Lower leg skin (tissue), 3 donors: ENCODE measurements around the gene VGF.

ENCODE experiments used
- POLR2A ChIP-seq, 2 donors: fragments of 450-650 bp; IDR thresholded peaks; one replicate each; pipeline ENCODE4 v1.6.1; 2016 to 2017; ENCODE audit warnings: antibody characterized with exemption in 2 of 2, mild to moderate bottlenecking in 1 of 2, moderate library complexity in 1 of 2
- TF ChIP-seq, protein P1 (sequence below), 3 donors: fragments of 450-650 bp; IDR thresholded peaks; one replicate each; pipeline ENCODE4 v1.5.1; 2016; ENCODE audit warnings: antibody characterized with exemption in 3 of 3, mild to moderate bottlenecking in 3 of 3, moderate library complexity in 2 of 3

DNA sequence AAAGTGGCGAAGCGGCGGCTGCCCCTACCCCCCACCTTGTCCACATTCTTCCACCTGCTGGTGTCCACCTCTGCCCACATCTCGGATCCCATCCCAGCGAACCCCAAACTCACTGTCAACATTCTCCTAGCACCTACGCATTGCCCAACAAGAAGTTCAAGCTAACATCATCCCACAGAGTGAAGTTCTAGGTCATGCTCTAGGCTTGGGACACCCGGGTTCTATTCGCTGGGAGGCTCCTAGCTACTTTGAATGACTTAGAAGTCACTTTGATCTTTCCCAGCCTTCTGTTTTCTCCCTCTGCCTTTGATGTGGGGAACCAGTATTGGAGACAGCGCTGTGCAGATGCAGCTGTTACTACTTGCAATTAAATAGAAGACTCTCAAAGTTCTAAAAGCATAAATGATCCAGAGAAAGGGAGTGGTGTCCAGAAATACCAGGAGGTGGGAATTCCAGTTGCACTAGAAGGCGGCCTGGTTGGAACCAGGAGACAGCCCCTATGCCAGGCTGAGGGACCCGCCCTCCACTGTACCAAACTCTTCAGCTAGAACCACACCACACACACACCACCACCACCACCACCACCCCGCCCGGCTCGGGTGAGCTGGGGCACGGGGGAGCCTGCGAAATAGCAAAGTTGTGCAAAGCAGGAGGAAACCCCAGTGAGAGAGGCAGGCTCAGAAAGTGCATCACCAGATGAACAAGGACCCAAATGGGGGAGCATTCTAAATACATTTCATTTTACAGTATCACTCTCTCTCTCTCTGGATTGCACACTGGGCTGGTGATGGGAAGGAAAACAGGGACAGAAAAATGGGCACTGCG lies 5.5 kb upstream of the VGF start:
- TF ChIP-seq, protein P1, sequence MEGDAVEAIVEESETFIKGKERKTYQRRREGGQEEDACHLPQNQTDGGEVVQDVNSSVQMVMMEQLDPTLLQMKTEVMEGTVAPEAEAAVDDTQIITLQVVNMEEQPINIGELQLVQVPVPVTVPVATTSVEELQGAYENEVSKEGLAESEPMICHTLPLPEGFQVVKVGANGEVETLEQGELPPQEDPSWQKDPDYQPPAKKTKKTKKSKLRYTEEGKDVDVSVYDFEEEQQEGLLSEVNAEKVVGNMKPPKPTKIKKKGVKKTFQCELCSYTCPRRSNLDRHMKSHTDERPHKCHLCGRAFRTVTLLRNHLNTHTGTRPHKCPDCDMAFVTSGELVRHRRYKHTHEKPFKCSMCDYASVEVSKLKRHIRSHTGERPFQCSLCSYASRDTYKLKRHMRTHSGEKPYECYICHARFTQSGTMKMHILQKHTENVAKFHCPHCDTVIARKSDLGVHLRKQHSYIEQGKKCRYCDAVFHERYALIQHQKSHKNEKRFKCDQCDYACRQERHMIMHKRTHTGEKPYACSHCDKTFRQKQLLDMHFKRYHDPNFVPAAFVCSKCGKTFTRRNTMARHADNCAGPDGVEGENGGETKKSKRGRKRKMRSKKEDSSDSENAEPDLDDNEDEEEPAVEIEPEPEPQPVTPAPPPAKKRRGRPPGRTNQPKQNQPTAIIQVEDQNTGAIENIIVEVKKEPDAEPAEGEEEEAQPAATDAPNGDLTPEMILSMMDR (IDR thresholded peaks at IDR 0.05) = no peak
- TF ChIP-seq POLR2A (IDR thresholded peaks at IDR 0.05) = no peak
